Stimulated activated CD8-positive, alpha-beta memory T cell treated with anti-CD3 and anti-CD28 coated beads, Interleukin-2, amount 100 ng/mL, for 1 hour (primary cell): Measurements from ENCODE around the gene KDM5B.
A peak's percentile ranks its signal among the peaks of the same experiment; 100 is the strongest.
"Not testable (repeated sequence)": the region's sequence is repeated elsewhere in the genome, so short reads cannot be mapped to it uniquely, and the experiment has no call there.

Experiments
- DNase-seq, 2 donors: peaks; one replicate each; pipeline ENCODE4 v3.0.0-alpha.2; 2020; ENCODE audit warnings: low read depth in 2 of 2

The KDM5B gene

DNA sequence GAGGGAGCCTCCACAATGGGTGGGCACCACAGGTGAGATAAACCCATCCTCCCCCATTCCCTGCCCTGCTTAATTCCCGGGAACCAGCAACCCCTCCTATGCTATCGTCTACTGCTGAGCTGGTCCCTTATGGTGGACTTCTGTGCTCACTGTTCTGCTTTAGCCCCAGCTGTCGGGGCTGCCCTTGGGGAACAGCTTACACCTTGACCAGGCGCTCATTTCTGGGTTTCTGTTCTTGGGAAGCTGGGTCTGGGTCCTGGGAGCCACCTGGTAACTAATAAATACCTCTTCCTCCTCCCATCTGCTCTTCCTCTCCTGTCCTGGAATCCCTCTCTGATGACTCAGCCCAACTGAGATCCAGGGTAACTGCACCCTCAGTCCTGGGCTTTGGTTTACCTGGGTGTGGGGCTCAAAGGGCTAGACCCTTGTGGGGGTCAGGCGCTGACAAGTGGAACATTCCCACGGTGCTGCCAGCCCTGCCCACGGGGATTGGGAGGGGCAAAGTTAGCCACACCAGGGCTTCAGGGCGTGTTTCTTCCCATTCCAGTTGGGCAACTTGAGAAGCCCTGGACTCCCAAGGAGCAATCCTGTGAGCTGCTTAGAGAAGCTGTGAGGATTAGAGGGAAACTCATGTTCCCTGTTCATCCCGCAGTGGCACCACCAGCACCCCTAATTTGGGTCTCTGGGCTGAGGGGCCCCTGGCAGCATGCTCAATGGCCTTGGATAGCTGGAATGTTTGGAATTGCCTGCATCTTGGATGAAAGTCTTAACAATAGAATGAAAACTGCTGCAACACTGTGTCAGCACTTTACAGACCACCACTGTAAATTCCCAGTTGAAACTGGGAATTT lies 4.2 kb upstream of the KDM5B start:
- no peak for DNase-seq

GRCh38 chr1:202811296-202812175 lies 3.3 kb upstream of the KDM5B start:
- DNase-seq, result no peak

DNA sequence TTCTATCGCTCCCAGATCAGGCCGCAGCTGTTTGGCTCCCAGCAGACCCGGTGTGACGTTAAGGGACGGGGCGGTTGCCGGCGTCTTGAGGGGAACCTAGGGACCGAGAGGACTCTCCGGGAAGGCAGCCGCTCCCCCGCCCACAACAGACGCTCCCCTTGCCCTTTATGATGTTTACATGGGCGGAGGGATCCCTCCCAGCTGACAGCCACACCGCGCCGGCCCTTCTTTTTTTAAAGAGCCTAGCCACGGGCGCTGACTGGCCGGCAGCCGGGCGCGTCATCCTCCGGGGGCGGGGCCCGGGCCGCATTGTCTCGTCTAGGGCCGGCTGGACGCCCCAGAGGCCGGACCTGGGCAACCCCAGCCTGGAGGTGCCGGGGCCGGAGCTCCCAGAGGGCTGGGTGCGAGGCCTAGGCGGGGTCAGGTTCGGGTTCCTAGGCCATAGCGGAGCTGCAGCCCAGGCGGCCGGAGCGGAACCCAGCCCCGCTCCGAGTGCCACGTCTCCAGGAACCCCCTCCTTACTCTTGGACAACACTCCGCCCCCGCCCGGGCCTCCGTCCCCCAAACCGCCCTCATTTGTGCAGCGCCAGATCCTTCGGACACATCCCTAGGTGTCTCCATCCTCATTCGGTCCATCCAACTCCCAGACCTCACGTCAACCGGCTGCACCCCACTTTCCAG lies 2.5 kb upstream of the KDM5B start, which contains the start of gene PCAT6:
Gene PCAT6 (plus strand): TSS at position 340 of the 681 bp plus-strand sequence.
- peak; percentile 69 to 77 for DNase-seq

GRCh38 chr1:202810193-202810614 lies 2.0 kb upstream of the KDM5B start:
- DNase-seq, result no peak

DNA sequence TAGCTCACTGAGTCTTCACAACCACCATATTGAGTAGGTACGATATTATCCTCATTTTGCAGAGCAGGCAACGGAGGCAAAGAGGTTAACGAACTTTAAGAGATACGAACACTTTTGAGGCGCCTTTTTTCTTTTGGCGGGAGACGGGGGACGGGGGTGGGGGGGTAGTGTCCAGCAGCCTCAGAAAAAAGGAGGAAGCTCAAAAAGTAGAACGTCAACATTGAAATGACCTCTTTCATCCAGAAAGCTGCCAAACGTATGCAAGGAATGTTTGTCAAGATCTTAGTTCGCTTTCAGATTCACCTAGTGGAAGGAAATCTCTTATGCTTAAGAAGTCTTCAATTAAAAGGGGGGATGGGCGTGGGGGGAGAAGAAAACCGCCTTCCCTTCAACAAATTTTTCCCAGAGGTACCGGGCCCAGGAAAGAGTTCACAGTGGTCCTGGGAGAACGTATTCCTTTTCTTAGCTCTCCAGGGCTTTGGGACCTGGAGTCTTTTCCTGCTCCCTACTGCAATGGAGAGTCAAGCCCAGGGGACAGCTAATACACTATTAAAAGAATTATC lies 1.5 kb upstream of the KDM5B start:
- DNase-seq, result no peak

GRCh38 chr1:202807451-202807925 lies 733 bp downstream of the KDM5B start:
- peak; percentile 6 to 10 for DNase-seq

DNA sequence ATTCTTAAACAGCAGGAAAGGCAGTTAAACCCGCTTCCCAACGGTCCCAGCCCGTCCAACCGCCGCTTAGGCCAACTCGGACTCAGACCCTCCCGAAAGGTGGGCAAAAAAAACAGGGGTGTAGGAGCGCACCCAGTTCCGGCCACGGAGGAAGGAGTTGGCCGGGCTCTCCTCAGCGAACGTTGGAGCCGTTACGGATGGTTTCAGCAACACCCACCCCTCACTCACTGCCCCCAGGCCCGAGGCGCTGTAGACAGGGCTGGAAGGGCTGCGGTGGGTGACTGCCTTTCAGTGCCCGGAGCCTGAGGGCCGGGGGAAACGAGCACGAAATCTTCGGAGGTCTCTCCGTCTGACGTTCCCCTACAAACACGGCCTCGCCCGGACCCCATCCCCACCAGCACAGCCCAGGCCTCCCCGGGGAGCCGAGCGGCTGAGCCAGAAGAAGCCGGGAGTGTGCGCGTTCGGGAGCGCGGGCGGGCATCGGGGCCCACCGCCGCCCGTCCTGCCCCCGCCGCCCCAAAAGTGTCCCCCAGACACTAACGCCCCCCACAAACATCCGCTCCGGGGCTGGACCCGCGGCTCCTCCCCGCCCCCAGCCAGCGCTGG lies 1.3 kb downstream of the KDM5B start:
- DNase-seq, result peak in 1 of 2 donors; percentile 0

- no peak for DNase-seq
Measured at GRCh38 chr1:202805886-202806844, 2.1 kb downstream of the KDM5B start.

DNA sequence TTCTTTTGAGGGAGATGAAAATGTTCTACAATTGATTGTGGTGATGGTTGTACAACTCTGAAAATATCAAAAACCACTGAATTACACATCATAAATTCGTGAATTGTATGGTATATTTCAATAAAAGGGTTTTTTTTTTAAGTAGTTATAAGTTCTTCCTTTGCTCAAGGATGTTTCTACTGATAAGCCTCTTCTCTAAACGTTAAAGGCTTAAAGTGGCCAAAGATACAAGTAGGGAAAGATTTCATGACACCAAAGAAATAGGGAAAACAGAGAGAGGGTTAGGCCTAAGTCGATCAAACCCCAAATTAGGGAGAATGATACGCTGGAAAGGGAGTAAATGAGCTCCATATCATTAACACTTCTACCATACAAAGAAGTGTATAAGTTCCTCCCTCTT lies 4.1 kb downstream of the KDM5B start:
- no peak for DNase-seq

- no peak for DNase-seq
Measured at GRCh38 chr1:202802998-202803932, 5.0 kb downstream of the KDM5B start.

DNA sequence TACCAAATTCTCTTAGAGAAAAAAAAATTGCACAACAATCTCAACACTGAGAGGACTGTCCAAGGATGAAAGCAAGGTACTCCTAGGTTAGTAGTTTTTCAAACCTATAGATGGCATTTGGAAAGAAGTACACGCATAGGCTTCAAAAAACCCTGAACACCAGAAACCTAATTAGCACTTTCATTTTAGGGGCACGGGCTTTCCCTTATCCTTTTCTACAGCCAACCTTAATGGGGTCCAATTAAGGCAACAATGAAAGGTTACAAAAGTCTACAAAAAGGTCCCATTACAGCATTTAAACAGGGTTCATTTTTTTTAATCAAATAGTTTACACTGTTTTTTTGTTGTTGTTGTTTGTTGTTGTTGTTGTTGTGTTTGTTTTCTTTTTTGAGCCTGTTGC lies 6.2 kb downstream of the KDM5B start:
- no peak for DNase-seq

DNA sequence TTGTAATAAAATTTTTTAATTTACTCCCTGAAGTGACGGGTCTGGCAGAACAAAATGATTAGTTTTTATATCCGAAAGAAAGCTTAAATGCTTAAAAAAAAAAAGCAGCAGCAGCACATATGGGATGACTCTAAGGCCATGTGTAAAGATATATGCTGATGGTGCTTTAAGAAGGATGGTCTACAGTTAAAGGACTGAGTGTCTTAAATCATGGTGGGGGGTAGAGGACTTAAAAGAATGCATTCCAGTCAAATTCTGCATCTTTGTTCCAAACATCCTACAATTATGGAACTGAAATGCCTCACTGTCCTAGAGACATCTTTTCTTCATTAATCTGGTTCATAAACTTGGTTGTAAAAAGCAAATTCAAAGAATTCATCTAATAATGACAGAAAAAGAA lies 7.0 kb downstream of the KDM5B start:
- DNase-seq, result no peak

- DNase-seq, result no peak
Measured at GRCh38 chr1:202800742-202801141, 7.5 kb downstream of the KDM5B start.

- no peak for DNase-seq
Measured at GRCh38 chr1:202798792-202799331, 9.4 kb downstream of the KDM5B start.

GRCh38 chr1:202798260-202798659 lies 10.0 kb downstream of the KDM5B start:
- DNase-seq, result no peak

DNA sequence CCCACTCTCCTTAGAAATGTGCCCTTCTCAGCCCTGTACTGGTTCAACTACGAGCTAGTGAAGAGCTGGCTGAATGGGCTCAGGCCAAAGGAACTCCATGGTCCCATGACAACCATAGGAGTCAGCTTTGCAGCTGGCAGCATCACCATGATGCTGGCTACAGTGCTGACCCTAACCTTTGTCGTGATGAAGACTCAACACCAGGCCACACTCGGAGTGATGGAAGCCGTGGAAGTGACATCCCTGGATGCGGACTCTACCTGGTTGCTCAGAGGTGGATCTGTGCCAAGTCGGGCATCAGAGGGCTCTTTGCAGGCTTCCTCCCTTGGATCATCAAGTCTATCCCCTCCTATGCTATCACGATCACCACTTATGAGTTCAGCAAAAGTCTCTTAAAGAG lies 11.6 kb downstream of the KDM5B start:
- DNase-seq, result no peak

- not testable (repeated sequence) for DNase-seq
Measured at GRCh38 chr1:202794931-202795330, 13.3 kb downstream of the KDM5B start.

- no peak for DNase-seq
Measured at GRCh38 chr1:202794051-202794740, 14.0 kb downstream of the KDM5B start.
